Brain microvascular endothelial cell (primary cell): ENCODE results near the gene WNT9A.

Experiments
- DNase-seq: peaks from one replicate; pipeline ENCODE4 v3.0.0-alpha.2; 2020
- H3K27ac ChIP-seq: fragments of 250-450 bp; sonication (Bioruptor Pico); 2 replicates; pipeline ENCODE4 v1.5.1; 2020; ENCODE audit warnings: mild to moderate bottlenecking, moderate library complexity
- H3K27me3 ChIP-seq: fragments of 250-450 bp; sonication (Bioruptor Pico); replicated peaks from 2 replicates; pipeline ENCODE4 v1.5.1; 2020; ENCODE audit warnings: mild to moderate bottlenecking
- H3K36me3 ChIP-seq: fragments of 250-450 bp; sonication (Bioruptor Pico); replicated peaks from 2 replicates; pipeline ENCODE4 v1.5.1; 2020; ENCODE audit warnings: mild to moderate bottlenecking
- H3K4me3 ChIP-seq: 2 replicates; pipeline ENCODE4 v1.5.1; 2011; ENCODE audit warnings: low read depth, mild to moderate bottlenecking, control low read depth, low read length, moderate library complexity
- in situ Hi-C: cut with HindIII; loops from 2 replicates; pipeline ENCODE4 v1.10.0; 2017; ENCODE audit warnings: low sequenced_read_pairs, low pct_ligation_motif_present
- TF ChIP-seq, protein P1 (sequence below): IDR thresholded peaks from 2 replicates; pipeline ENCODE4 v1.5.1; 2011; ENCODE audit warnings: low read depth, mild to moderate bottlenecking, moderate library complexity, low read length, control low read depth, inconsistent platforms; ENCODE audit errors: missing control alignments

WNT9A gene

DNA sequence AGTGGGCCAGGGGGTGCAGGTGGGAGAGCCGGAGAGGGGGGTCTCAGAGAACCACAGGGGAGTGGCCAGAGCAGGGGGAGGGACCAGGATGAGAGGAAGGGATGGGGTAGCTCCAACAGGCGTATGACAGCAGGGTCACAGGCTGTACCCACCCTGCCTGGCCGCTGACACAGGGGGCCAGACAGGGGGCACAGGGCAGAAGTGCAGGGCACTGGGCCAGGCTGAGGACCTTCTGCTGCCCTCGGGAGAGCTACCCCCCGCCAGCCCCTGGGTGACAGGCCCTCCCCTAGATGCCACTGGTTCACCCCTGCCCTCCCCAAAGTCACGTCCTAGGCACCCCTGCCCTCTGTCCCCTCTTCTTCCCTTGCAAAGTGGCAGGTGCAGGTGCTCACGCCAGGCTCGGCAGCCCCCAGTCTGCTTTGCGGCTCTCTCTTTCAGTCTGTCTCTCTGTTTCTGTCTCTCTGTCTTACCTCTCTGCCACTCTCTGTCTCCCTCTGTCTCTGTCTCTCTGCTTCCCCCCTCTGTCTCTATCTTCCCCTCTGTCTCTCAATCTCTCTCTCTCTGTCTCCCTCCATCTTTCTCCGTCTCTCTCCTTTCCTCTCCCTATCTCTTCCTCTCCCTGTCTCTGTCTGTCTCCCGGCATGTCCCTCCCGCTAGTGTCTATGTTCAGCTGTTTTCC lies 48.5 kb downstream of the WNT9A start:
- in situ Hi-C loops = no loop called here
- Histone ChIP-seq H3K27me3 (no peaks in the 10 kb centered on the region), H3K36me3 (no peaks in the 10 kb centered on the region), H3K4me3 (no peak overlapping the region), H3K27ac (no peak overlapping the region)
- TF ChIP-seq, protein P1, sequence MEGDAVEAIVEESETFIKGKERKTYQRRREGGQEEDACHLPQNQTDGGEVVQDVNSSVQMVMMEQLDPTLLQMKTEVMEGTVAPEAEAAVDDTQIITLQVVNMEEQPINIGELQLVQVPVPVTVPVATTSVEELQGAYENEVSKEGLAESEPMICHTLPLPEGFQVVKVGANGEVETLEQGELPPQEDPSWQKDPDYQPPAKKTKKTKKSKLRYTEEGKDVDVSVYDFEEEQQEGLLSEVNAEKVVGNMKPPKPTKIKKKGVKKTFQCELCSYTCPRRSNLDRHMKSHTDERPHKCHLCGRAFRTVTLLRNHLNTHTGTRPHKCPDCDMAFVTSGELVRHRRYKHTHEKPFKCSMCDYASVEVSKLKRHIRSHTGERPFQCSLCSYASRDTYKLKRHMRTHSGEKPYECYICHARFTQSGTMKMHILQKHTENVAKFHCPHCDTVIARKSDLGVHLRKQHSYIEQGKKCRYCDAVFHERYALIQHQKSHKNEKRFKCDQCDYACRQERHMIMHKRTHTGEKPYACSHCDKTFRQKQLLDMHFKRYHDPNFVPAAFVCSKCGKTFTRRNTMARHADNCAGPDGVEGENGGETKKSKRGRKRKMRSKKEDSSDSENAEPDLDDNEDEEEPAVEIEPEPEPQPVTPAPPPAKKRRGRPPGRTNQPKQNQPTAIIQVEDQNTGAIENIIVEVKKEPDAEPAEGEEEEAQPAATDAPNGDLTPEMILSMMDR = no peak
- no peak for DNase-seq

GRCh38 chr1:227898502-227899140 lies 49.1 kb downstream of the WNT9A start:
- H3K36me3 ChIP-seq = no peaks in the 10 kb centered on the region
- no peak for DNase-seq
- H3K27ac ChIP-seq = no peak overlapping the region
- TF ChIP-seq, protein P1 = no peak
- in situ Hi-C loops = no loop called here
- H3K4me3 ChIP-seq = no peak overlapping the region
- no peaks in the 10 kb centered on the region for H3K27me3 ChIP-seq

GRCh38 chr1:227897704-227898438 lies 49.9 kb downstream of the WNT9A start:
- H3K4me3 ChIP-seq = no peak overlapping the region
- H3K27me3 ChIP-seq = no peaks in the 10 kb centered on the region
- TF ChIP-seq, protein P1 = no peak
- H3K27ac ChIP-seq = no peak overlapping the region
- in situ Hi-C loops = no loop called here
- H3K36me3 ChIP-seq = no peaks in the 10 kb centered on the region
- no peak for DNase-seq

DNA sequence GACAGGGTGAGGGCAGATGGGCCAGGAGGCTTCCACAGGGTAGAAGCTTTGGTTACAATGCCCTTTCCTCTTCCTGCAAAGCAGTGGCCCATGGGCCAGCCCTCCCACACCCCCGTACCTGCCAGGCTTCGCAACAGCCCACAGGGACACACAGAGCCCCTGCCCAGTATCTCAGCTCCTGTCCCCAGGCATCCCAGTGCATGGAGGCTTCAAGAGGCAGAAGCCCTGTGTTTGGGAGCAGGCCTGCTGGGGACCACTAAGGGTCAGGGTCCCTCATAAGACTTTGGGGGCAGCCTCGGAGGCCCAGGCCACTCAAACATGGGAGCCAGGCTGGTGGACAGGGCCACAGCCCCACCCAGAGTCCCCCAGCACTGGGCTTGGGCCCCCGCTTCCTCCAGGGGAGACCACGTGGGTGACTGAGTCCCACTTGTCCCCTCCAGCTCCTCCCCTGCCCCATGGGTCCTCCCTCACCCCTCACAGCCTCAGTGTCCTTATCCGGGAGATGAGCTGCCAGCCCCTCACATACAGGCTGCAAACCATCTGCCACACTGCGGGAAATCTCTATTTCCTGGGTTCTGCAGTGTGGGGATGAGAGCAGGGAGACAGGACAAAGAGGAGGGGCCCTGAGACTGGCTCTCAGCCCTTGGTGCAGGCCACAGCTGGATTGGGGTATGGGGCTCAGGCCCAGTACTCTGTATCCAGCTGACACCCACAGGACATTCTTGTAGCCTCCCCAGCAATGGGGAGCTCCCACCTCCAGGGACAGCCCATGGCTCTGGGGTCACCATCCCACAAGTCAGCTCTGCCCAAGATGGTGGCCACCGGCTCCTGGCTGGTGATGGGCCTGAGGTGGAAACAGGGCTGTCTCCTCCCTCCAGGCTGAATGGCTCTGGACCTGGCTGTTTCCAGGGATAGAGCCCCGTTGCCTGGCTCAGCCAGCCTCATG lies 50.7 kb downstream of the WNT9A start:
- in situ Hi-C loops = no loop called here
- no peak for DNase-seq
- Histone ChIP-seq H3K27me3 (no peaks in the 10 kb centered on the region), H3K4me3 (no peak overlapping the region), H3K36me3 (no peaks in the 10 kb centered on the region), H3K27ac (no peak overlapping the region)
- TF ChIP-seq, protein P1 = no peak

GRCh38 chr1:227895828-227896685 lies 51.7 kb downstream of the WNT9A start:
- no peak overlapping the region for H3K4me3 ChIP-seq
- in situ Hi-C loops = no loop called here
- no peaks in the 10 kb centered on the region for H3K27me3 ChIP-seq
- DNase-seq = no peak
- no peaks in the 10 kb centered on the region for H3K36me3 ChIP-seq
- H3K27ac ChIP-seq = no peak overlapping the region
- TF ChIP-seq, protein P1 = no peak
